Stimulated activated CD4-positive, alpha-beta T cell treated with anti-CD3 and anti-CD28 coated beads, Interleukin-4, amount 100 ng/mL, for 4 hours (primary cell): Measurements from ENCODE around the gene CLCN1.
"Not testable (repeated sequence)": the region's sequence is repeated elsewhere in the genome, so short reads cannot be mapped to it uniquely, and the experiment has no call there.

Experiments
- DNase-seq, 2 experiments: peaks; one replicate each; pipeline ENCODE4 v3.0.0-alpha.2; 2020

Gene CLCN1

DNA sequence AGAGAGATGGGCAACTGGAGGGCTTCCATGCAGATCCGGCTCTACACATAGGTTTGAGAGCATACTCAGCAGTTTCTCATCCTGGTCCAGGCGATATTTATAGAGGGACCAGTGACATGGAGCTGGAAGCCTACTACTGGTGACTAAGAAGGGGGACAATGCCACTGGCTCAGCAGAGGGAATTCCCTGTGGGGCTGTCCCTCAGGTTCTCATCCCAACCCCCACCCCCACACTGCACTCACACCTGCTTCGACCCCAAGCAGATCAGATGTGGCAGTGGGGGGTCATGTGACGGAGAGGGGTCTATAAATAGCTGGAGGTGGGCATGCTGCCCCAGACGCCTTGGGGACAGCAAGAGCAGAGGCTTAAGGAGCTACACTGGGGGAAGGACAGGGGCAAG lies at the start of gene CLCN1:
Gene CLCN1, plus strand, starts transcription at position 336 of the 400 bp plus-strand sequence. CDS start 102 bp downstream, outside the sequence.
- no peak for DNase-seq

DNA sequence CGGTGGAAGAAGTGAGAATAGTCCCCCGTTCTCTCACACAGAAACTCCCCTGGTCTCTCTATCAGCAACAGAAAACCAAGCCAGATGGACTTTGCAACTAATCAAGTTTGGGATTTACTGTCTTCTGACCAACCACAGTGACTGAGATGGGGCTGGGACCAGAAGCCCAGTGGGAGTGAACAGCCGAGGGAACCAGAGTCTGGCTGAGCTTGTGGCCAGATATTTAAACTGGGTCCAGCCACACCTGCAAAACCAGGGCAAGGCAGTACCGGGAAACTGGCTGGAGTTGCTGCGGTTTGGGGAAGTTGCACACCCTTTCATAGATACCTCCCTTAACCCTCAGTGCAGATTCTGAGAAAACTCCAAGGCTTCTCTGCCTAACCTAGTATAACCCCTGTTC lies 46.7 kb upstream of the CLCN1 start:
- DNase-seq: no peak

DNA sequence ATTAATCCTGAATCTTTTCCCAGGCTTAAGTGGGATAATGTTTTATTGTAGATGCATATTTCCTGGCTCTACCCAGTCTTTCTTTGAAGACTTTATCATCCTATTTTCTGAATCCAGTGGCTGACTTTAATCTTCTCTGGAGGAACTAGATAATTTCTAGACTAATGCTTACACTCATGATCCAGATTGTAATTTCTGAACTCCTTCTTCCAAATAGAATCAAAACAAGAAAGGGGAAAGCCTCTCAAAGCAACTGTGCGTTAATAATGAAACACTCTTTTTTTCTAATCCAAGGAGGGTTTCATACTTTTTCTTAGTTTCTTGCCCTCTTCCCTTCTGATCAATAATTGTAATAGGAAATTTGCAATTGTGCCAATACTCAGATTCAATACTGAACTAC lies 44.7 kb upstream of the CLCN1 start:
- DNase-seq: no peak

DNA sequence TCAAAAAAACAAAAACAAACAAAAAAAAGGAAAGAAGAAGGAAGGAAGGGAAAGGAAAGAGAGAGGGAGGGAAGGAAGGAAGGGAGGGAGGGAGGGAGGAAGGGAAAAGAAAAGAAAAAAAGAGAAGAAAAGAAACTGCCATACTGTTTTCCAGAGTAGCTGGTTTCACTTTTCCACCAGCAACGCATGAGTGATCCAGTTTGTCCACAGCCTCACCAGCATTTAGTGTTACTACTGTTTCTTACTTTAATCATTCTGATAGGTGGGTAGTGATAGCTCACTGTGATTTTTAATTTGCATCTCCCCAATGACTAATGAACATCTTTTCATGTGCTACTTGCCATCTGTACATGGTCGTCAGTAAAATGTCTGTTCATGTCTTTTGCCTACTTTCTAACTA lies 43.0 kb upstream of the CLCN1 start:
- DNase-seq: no peak

DNA sequence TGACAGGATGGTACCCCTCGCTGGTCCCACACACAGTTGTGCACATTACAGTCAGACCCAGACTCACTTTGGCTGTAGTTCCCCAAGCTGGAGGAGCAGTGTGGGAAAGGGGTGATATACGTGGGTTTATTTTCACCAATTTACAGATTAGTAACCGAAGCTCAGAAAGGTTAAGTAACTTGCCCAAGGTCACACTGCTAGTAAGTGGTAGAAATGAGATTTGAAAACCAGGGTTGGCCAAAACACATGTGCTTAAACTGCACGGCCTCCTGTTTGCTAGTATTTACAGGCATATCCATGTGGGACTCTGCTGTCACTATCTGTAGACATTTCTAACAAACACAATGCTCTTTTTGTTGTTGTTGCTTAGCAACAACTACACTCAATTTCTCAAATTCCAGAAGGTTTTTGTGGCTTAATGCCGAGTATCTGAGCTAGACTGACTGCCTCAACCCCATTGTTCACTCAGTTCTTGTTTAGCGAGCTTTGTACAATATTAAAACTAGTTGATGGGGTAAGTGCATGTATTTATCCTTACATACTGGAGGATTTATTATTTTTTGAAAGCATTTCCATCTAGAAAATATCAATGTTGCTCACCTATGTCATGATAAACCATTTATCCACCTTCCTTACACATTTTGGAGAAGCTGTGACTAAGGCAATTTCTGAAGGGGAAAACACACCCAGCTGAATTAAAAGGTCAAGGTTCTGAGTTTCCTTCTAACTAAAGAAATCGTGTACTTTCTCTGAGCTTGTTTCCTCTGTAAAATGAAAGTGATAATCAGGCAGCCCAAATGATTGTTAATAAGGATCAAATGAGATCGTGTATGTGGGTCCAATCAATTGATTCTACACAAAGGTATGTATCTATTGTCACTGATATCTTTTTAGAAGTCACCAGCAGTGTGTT lies 36.5 kb upstream of the CLCN1 start:
- DNase-seq: no peak

DNA sequence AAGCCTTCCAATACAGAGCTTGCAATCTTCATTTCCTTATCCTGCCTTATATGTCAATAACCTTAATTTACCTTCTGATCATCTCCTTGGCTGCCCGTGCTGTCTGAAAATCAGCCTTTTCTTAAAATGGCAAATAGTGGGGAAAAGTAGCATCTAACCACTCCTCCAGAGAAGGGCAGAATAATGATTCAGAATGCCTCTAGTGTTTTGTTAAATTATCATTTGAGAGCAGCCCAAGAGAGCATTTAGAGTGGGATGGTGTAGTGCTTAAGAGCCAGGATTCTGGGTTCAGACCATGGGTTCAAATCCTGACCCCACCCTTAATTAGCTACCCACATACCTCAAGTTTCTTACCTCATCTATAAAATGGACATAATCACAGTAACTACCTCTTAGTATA lies 35.8 kb upstream of the CLCN1 start:
- DNase-seq: no peak

DNA sequence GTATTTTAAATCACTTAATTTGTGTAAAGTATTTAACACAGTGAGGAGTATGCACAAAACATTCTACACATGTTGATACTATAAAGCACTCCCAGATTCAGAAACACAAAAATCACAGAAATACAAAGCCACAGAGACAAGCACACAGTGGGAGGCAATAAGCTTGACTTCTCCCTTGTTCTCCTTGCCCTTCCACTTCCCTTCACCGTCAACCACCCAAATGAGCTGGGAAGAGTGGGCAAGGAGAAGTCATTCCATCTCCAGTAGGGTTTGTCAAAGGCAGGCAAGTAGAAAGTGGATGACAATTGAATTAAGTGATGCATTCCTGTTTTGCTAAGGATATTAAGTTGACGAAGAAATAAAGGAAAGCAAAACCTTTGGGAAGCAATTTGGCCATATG lies 35.3 kb upstream of the CLCN1 start:
- no peak for DNase-seq

DNA sequence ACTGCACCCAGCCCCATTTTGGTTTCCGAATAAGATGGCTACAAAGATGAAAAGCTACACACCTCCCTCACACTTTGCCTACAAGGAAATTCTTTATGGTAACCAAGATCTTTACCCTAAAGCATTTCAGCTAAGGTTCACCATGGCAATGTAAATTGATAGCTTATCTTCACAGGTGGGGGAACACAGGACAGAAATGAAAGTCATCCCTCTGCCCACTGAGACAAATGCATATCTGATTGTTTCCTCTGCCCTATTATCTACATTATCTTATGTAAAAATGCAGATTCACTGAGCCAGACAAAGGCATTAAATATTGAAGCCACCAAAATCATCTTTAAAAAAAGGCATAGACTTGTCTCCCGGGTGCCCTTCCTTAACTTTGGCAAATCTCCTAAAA lies 34.4 kb upstream of the CLCN1 start:
- no peak for DNase-seq

DNA sequence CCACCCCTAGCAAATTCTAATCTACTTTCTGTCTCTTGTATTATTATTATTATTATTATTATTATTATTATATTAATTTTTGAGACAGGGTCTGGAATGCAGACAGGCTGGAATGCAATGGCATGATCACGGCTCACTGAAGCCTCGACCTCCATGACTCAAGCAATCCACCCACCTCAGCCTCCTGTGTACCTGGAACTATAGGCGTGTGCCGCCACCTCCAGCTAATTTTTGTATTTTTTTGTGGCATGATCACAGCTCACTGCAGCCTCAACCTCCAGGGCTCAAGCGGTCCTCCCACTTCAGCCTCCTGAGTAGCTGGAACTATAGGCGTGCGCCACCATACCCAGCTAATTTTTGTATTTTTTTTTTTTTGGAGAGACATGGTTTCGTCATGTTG lies 33.8 kb upstream of the CLCN1 start:
- DNase-seq: no peak

DNA sequence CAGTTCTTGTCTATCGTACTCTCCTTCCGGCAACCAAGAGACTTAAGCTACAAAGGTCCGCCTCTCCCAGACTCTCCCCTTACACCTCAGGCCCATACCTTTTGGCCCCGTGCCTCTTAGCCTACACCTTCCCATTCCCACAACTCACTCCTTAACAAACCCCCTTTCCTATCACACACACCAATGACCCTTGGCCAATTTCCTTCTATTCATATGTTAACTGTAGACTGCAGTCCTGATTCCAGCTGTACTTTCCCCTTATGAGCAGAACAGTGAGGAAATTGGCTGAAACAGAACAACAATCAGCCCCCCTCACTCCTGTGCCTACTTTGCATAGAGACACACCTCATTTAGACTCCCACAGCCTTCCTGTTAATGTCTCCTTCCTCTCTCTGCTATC lies 32.5 kb upstream of the CLCN1 start:
- DNase-seq: no peak

DNA sequence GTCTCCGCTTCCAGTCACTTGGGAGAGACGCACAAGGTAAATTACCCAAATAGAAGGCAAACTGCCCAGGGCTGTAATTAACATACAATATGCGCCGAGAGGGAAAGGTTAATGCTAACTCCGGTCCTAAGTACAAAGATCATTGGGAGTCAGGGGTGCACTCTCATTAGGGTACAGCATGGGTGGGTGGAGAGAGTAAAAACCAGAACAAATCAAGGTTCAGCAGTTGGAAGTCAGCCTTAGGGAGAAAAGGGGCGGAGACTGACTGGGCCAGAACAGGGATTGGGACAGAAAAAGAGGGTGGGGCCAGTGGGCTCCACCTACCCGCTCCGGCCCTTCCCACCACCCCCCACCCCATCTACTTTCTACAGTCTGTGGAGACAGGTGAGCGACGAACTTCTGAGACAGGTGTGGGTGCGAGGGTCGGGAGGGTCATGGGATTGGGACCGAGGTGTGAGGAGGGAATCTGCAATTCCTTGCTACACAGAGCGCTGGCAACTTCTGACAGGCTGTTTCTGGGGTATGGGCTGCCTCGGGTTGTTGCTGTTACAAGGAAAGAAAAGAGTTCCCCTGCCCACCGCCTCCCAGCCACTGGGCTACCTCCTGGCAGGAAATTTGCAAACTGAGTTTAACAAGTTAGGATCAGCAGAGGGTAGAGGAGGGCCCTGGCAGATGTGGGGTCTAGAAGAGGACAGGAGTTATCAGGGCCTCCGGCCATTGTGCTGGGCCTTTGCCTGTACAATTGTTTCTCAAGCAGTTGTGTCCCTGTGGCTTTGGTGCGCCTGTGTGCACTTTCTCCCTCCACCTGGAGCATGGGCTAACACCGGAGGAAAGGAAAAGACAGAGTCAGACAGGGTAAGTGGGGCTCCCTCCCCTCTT lies 31.1 kb upstream of the CLCN1 start, which contains the start of gene TMEM139:
Gene TMEM139, plus strand, starts transcription at position 368 of the 879 bp plus-strand sequence. CDS start 1,000 bp downstream, outside the sequence.
- DNase-seq: no peak

DNA sequence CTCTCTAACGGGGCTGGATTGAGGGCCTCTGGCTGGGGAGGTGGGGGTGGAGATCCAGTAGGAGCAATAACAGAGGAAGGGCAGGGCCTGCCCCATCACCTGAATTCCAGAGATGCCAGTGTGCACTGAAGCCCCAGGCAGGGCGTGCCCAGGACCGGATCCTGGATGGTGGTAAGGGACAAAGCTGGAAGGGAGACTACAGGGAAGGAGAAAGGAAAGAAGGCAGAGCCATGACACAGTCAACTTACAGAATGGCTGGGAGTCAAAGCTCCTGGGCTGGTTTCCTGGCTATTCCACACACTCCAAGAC lies 30.5 kb upstream of the CLCN1 start:
- no peak for DNase-seq

DNA sequence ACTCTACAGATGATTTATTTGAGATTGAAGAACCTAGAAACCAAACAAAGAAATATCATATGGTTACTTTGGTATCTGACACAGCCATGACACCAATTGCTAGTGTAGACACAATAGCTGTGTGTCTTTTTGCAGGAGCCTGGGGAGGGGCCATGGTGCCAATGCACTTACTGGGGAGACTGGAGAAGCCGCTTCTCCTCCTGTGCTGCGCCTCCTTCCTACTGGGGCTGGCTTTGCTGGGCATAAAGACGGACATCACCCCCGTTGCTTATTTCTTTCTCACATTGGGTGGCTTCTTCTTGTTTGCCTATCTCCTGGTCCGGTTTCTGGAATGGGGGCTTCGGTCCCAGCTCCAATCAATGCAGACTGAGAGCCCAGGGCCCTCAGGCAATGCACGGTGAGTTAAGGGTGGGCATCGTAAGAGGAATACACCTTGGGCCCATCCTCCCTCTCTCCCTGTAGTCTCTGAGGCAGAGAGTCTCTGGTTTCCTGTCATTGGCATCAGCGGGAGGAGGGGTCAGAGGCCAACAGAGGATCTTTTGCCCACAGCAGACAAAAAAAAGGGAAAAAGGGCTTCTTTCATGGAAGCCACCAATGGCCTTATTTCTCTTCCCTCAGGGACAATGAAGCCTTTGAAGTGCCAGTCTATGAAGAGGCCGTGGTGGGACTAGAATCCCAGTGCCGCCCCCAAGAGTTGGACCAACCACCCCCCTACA lies 29.9 kb upstream of the CLCN1 start:
- DNase-seq: no peak

DNA sequence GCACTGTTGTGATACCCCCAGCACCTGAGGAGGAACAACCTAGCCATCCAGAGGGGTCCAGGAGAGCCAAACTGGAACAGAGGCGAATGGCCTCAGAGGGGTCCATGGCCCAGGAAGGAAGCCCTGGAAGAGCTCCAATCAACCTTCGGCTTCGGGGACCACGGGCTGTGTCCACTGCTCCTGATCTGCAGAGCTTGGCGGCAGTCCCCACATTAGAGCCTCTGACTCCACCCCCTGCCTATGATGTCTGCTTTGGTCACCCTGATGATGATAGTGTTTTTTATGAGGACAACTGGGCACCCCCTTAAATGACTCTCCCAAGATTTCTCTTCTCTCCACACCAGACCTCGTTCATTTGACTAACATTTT lies 29.4 kb upstream of the CLCN1 start:
- DNase-seq: no peak

DNA sequence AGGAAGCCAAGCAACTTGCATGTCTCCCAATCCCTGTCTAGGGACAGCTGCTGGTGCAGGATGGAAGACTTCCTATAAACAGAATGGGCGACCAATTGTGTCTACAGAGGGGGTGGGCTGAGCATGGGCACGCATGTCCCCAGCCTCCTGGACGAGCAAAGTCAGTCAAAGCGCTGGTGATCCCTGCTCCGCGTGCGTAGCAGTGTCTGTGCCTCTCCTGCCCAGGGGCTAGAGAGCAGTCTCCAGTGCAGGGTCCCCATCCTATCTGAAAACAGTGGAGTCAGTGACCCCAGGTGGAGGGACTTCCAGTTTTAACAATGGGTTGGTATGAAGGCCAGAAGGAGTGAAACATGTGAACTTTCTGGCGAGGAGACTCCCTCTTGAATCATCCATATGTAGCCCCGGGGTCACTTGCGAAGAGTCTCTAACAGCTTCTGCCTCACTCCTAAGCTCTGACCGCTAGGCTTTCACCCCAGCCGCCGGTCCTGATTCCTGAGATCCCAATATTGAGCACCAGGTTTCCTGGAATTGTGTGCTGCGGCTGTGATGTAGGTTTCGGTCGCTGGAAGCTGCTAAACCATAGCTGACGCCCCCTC lies 28.5 kb upstream of the CLCN1 start:
- no peak for DNase-seq

DNA sequence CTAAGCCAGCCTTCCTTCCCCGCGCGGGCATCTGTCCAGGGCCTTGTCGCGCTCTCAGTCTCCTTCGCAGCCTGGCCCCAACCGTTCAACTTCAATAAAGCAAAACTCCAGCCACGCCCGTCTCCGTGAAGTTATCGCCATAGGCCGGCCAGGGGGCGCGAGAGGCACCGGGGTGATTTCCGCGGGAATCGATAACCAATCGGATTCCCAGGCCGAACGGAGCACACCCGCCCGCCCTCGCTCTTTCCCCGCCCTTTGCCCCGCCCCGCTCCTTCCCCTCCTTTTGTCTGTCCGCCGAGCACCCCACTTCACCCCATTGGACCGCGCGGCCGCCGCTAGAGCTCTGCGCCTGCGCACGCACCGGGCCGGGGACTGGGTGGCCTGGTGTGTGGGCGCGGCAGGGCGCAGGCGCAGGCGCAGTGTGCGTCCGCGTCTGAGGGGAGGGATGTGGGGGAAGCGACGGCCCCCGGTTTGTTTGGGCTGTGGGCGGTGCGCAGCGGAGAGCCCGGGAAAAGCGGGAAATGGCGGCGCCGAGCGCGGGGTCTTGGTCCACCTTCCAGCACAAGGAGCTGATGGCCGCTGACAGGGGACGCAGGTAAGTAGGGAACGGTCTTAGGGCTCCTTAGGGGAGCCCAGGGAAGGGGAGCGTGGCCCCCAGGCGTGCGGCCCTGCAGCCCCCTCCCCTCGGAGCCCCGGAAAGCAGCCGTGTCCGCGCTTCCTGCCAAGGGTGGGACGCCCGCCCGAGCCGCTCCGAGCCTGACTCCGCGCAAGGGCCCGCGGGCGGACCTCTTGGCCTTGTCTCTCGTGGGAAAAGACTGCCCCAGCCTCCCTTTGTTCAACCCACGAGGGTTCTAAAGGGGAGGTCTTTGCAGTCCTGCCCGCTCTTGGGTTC lies 27.7 kb upstream of the CLCN1 start, which contains the start of gene CASP2:
Gene CASP2, plus strand, starts transcription at position 417 of the 892 bp plus-strand sequence. Its CDS starts 105 bp downstream, at position 522.
- peak; percentile 98 to 99 for DNase-seq

DNA sequence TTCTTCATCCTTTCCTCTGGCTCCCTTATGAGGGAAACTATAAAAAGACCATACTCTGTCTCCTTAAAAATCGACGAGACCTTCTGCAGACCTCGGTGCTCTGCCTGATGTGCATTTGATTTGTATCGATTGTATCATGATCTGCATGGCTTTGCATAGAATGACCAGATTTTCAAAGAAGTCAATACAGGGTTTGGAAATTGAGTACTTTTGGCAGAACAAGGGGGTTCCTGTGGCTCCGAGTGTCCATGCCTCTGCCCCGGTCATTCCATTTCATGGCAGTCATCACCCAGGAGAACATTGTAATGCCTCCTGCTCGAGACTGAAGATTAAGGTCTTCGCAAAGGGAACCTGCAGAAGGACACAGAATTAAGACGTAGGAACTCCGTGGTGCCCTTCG lies 27.1 kb upstream of the CLCN1 start:
- no peak for DNase-seq

DNA sequence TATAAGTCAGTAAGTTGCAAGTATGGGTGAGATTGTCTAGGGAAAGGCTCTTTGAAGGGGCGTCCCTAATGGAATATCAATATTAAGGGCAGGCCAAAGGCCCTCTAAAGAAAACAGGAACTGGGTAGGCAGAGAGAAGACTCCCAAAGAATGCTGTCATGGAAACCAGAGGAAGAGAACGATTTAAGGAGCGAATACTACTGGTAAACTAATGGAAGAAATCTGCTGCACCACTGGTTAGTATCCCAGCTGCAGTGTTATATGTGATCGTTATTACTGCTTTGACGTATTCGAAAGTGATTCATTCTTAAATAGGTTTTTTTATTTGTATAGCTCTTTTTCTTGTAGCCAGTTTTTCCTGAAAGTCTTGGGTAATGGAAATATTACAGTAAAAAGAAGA lies 26.5 kb upstream of the CLCN1 start:
- DNase-seq: no peak

DNA sequence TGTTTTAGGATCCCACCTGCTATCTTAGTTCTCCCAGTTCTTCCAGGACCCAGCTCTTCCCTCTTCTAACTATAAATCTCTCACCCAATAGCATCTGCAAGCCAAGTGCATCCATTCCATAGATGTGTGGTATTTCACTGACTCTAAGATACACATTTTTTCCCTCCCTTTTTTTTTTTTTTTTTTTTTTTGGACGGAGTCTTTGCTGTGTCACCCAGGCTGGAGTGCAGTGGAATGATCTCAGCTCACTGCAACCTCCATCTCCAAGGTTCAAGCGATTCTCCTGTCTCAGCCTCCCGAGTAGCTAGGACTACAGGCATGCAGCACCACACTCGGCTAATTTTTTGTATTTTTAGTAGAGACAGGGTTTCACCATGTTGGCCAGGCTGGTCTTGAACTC lies 26.0 kb upstream of the CLCN1 start:
- not testable (repeated sequence) for DNase-seq

DNA sequence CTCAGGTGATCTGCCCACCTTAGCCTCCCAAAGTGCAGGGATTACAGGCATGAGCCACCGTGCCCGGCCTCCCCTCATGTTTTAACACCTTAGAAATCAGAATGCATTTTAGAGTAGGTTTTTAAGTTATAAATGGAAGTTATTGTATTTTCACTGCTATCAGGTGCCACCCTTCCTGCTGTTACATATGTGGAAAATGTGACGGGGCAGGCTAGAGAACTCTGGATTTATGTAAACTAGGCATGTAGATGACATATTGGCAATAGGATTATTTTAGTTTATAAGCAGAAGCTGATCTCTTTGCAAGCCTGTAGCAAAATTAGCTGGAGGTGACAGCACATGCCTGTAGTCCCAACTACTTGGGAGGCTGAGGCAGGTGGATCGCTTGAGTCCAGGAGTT lies 25.6 kb upstream of the CLCN1 start:
- DNase-seq: no peak

DNA sequence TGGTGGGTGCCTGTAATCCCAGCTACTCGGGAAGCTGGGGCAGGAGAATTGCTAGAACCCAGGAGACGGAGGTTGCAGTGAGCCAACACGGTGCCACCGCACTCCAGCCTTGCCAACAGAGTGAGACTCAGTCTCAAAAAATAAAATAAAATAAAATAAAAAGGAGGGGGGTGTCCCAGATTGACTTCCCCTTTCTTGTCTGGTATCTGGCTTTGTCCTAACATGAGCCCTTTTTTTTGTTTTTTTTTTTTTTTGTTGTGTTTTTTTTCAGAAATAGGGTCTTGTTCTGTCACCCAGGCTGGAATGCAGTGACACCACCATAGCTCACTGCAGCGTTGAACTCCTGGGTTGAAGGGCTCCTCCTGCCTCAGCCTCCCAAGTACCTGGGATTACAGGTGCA lies 23.0 kb upstream of the CLCN1 start:
- DNase-seq: no peak

DNA sequence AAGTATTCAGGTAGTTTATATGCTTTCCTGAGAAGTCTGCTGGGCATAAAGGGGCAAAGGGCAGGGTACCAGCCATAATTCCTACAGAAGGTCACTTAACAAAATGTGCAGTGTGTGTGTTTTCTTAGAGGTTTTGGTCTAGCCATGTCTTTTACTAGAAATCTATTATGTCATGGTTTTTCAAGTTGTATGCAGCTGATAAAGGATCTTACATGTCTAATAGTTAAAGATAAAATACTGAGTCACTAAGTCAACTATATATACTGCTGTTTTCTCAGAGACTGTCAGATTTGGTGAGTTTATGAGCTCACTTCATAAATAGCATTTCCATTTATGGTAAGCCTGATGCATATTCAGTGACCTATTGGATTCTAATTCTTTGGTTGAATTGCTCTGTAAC lies 20.0 kb upstream of the CLCN1 start:
- no peak for DNase-seq
